ENCODE measurements around the gene CNOT2.
A peak's percentile ranks its signal among the peaks of the same experiment; 100 is the strongest.

The CNOT2 gene

DNA sequence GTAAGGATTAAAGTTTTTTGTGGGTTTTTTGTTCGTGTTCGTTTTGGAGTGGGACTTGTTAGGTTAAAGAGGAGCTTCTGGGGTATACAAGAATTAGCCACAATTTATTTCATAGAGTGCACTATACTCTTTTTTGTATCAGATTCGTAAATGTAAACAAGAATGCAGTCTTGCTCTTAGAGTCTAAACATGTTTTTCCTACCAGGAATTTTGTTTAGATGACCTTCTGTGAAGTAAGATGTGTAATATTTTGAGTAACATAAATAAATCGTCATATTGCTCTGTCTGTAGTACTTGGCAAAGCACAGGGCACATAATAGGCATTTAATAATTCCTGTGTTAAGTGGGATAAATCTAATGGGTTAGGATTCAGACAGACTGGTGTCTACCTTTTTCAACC is 9.6 kb downstream of the CNOT2 start:
- no peak for DNase-seq

DNA sequence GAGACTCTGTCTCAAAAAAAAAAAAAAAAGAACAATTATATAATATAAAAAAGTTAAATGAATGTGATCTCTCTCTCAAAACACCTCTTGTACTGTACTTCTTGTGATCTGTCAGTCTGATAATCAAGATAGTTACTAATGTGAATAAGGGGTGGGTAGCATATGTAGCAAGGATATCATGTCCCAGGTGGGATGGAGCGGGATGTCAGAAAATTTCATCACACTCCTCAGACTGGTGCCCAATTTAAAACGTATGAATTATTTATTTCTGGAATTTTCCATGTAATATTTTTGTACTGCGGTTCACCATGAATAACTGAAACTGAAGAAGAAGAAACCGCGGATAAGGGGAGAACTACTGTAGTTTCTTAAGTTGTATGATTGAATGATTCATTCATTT is 11.0 kb downstream of the CNOT2 start:
- DNase-seq: no peak

DNA sequence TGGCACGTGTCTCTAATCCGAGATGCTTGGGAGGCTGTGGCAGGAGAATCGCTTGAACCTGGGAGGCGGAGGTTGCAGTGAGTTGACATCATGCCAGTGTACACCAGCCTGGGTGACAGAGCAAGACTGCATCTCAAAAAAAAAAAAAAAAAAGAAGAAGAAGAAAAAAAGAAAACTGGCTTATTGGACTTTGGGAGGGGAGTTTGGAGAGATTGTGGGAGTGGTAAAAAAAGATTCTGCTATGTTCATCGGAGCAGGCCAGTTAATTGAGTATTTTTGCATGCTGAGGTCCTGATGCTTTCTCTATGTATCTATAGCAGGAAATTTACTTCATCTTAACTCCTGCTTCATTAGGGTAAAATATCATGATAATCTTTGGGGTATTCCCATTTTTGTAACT is 11.6 kb downstream of the CNOT2 start:
- no peak for DNase-seq

DNA sequence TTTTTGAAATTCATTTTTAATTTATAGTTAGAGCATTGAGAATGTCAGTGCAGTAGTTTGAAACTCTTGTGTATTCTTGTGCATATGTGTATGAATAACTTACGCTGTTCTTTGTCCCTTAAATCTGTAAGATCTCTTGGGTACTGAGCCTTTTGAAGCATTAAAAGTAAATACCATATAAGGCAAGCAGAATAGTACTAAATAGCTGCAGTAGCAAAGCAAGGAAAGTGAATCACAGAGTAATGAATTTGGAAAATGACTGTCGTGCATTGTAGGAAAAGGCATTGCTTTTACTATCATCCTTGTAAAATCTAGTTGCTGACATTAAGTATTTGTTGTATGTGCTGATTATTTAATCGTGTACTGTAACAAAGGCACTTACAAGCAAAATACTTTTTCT is 12.1 kb downstream of the CNOT2 start:
- no peak for DNase-seq

DNA sequence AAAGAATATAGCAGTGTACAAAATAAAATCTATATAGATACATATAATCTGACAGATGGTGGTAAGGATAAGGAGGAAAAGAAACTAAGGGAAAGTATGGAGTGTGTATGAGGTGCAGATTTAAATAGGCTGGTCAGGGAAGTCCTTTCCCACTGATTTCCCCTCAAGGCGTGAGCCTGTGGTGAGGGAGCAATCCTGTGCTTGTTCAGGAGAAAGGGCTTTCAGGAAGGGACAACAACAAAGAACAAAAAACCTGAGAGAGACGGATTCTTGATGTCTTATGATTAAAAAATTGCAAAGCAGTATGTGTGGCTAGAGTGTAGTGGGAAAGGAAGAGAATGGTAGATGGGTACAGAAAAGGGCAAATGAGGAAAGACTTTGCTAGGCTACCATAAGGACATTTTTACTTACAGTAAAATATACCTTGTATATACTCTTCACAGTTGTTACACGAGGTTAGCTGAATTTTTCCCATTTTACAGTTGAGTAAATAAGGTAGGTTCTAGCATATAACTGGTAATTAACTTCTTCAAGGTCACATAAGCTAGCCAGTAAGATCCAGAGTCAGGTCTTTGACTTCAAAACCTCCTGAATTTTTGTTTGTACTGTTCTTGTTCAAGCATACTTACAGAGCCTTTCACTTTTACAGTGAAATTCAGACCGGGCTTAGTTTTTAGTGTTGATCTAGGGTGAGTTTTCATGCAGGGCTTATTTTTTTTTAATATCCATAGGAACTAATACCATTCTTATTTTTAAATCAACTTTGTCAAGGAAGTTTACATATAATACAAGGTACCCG is 15.6 kb downstream of the CNOT2 start:
- no peak for DNase-seq

DNA sequence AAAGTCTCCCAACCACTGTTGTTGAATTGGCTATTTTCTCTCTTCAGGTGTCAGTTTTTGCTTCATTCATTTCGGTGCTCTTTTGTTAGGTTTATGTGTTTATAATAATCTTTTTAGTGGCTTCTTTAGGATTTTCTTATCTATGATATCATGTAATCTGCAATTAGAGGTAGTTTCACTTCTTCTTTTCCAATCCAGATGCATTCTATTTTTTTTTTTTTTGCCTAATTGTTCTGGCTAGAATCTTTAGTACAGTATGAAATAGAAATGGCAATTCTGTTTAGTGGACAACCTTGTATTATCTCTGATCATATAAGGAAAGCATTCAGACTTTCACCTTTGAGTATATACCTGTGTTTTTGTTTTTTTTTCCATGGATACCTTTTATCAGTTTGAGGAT is 17.4 kb downstream of the CNOT2 start:
- no peak for DNase-seq

DNA sequence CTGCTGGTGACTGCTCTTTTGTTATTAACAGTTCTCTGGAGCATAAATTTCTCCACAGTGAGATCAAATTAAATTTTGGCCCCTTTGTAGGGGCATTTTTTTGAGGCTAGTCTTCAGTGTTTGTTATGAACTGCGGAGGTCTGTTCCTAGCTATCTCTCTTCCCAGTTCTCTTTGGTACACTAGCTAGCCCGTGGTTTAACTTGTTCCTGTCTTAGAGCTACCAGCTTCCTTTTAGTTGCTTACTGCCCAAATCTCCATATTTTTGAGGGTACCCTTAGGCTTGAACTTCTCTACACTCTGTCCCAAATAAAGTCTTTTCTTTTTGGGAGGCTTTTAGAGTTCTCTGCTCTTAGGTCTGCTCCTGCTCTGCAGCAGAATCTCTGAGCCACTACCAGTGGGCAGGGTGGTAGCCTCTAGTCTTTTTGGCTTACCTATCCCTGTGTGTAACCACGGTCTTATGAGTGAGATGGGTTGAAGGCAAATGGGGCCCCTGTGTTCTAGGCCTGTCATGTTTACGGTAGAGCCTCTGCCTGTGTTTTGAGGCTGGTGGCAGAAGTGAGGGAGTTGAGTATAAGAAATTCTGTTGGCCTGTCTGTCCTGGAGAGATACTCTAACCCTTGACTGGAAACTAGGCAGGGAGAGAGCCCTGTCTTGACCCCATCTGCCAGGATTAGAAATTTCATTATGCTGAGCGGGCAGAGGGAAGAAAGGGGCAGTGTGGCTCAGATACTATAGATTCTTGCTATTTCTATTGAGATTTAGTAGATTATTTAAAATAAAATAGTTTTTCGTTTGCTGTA is 21.0 kb downstream of the CNOT2 start:
- DNase-seq: no peak

DNA sequence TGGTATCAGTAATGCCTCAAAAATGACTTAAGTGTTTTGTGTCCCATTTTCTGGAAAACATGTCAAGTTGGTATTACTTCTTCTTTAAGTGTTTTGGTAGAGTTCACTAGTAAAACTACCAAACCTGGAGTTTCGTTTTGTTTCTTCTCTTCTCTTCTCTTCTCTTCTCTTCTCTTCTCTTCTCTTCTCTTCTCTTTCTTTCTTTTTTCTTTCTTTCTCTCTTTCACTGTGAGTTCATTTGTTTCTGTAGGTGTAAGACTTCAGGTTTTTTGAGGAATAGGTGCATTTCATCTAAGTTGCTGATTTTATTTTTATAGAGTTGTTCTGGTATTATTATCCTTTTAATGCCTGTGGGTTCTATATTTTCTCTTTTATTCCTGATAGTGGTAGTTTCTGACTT is 21.9 kb downstream of the CNOT2 start:
- no peak for DNase-seq

DNA sequence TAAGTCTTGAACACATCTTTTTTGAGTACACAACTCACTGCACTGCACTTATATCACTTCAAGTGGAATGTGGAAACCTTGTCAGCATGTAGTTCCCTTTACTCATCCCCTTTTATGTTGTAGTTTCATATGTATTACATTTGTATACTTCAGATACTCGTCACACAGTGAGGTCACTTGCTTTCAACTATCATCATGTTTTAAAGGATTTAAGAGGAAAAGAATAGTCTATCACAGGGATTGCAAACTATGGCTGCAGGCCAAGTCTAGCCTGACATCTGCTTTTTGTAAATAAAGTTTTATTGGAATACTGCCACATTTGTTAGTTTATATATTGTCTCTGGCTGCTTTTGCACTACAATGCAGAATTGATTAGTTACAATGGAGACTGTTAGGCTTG is 24.3 kb downstream of the CNOT2 start:
- no peak for DNase-seq

DNA sequence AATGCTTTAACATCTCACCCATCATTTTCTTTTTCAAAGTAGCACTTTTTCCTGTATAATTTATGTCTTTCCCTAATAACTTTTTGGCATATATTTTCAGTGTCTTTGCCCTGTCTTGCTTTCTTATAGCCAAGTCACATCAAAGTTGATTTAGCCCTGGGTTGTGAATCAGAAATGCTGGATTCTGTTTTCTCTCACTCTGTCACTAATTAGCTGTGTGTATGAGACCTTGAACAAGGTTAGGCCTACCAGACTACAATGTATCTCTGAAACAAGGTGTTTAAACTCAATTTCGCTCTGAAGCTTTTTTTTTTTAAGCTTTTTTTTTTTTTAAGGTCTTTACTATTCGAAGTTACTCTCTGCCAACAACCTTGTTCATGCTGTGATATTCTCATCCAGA is 25.7 kb downstream of the CNOT2 start:
- no peak for DNase-seq

DNA sequence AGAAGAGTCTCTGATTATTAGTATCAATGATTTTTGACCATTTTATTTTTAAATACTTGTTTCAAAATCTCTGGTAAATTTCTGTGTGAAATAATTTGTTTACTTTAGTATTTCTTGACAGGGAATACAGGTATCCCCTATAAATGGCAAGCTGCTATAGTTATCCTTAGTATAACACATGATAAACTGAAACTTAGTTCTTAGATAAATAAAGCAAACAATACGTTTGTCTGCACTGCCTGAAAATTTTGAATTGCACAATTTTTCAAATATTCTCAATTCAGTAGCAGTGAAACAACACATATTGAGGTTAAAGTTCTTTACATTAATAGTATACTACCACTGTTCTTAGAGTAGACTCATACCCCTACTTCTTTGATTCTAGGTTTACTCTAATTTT is 26.9 kb downstream of the CNOT2 start:
- DNase-seq: no peak

DNA sequence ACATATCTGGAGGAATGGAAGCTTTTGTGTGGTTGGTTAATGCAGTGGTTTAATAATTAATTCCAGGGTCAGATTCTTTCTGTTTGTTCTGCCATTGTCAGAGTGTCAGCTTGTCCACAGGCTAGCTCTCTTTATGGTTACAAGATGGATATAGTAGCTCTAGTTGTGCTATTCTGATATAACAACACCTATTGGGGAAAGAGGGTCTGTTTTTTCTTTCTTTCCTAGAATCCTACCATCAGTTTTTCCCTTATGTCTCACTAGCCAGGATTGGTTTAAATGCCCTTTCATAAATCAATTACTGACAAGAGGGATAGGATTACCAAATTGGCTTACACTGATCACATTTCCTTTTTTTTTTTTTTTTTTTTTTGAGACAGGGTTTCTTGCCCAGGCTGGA is 27.8 kb downstream of the CNOT2 start:
- no peak for DNase-seq

DNA sequence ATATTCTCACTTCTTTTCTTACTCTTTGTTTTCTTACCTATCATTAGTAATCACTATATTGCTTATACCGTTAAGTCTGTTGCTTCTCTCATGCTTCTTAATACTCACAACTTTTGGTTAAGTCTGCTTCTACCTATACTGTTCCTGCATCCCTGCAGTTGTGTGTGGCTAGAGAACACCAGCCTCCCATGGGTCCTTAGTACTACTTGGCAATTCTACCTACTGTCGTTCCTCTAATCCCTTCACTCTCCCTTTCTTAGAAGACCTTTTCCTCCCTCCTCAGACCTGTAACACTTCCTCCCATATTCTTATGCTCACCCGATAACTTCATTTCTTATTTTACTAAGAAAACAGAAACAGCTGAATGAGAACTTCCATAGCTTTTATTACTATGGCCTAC is 29.3 kb downstream of the CNOT2 start:
- no peak for DNase-seq

DNA sequence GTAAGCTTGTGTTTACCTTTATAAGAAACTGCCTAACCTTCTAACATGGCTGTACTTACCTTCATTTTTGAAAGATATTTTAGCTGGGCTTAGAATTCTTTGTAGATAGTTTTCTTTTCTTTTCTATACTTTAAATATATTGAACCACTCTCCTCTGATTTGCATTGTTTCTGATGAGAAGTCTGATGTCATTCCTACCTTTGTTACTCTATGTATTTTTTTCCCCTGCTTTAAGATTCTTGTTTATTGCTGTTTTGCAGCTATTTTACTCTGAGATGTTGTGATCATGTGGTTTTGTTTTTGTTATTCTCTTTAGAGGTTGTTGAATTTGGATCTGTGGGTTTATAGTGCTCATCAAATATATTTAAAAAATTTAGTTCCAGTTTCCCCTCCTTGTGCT is 31.8 kb downstream of the CNOT2 start:
- DNase-seq: no peak

DNA sequence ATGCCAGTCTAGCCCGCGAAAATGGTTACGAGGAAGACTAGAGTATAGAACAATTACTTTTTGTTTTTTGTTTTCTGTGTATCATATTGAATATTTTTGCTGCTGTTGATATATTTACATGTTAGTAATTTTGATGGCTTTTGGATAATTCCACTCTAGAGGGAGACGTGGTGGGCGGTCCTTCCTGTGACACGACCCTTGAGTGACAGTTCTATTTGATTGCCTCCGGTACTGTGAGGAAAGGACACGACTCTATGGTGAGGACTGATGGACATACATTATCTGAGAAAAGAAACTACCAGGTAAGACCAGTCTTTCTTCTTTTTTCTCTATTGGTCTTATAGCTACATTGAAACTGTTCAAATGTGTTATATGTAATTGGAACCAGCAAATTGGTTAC is 34.7 kb downstream of the CNOT2 start:
- no peak for DNase-seq

DNA sequence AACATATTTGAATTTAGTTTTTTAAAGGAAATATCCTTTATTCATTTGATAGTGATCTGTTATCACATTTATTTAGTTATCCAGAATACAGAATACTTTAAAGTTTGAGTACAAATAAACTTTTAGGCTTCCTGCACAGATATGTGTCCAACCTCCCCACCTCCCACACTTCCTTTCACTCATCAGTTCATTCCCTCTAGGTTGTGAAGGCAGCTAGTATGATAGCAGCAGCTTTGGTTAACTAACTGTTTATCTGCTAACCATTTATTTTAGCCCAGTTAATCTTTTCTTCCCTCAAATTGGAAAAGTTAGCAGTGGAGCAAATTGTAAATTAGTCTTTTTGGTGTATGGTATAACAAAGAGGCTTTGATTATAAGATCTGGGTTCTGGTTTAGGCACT is 35.7 kb downstream of the CNOT2 start:
- DNase-seq: no peak

DNA sequence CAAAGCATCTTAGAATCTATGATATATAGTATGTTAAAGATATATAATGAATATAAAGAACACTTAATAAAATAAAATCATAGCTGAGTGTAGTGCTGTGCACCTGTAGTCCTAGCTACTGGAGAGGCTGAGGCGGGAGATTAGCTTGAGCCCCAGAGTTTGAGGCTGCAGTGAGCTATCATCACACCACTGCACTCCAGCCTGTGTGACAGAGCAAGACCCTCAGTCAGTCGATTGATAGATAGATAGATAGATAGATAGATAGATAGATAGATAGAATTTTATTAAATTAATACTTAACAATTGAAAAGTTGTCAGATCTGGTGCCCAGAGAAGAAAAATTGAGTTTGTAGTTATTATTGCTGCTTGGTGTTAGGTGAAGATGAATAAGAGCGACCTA is 40.0 kb downstream of the CNOT2 start:
- DNase-seq: no peak

DNA sequence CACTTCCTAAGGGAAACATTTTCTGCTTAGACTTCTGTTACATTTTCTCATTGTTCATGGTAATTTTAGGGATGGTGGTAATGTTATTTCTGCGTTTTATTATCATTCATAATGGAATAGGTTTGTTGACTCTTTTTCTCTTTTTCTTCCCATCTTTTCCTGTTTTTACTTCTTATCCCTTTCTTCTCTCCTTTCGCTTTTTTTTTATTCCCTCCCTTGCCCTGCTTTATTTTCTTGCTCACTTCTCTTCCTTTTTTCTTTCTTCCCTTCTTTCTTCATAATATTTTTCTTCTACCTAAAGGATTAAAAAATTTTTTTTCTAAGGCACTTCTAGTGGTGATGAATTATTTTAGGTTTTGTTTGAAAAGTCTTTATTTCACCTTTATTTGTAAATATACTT is 45.6 kb downstream of the CNOT2 start:
- DNase-seq: no peak

DNA sequence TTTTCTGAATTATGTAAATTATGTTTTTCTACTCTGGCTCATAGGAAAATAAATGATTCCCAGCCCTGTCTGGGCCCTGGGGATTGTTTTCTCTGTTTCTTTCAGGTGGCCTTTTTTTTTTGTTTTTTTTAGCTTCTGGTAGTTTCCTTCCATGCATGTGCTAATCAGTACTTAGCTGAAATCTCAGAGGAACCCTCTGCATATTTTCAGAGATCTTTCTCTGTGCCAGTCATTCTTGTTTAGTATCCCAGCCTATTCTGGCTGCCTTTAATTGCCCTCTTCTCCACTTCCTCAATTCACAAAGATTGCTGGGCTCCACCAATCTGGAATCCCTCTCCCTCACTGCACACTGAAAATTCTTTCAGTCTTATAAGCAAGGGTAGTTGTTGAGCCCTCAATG is 46.9 kb downstream of the CNOT2 start:
- DNase-seq: no peak

DNA sequence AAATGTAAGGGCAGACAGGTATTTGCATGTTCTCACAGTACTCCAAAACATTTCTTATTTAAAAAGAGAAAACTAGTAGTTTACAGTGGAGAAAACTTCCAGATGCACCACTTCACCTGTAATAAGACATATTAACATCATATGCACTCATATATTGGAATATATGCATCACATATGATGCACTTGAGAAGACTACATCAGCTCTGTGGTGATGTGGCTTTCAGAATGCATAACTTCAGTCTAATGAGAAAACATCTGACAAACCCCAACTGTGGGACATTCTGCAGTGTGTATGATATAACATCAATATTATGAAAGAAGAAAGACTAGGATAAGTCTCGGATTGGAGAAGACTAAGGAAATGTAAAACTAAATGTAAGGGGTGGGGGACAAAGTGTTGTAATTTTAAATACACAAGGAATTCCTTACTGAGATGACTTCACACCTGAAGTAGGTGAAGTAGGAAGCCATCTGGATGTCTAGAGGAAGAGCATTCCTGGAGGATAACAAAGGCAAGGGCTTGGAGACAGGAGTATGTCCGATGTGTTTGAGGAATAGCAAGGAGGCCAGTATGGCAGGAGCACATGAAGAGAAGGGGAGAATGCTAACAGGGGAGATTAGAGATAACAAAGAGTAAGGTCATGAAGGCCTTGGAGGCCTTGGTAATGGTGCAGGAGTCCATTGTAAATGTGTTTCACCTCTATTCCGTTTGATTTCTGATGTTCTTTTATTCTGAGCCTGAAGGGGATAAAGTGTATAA is 49.0 kb downstream of the CNOT2 start:
- DNase-seq: no peak

DNA sequence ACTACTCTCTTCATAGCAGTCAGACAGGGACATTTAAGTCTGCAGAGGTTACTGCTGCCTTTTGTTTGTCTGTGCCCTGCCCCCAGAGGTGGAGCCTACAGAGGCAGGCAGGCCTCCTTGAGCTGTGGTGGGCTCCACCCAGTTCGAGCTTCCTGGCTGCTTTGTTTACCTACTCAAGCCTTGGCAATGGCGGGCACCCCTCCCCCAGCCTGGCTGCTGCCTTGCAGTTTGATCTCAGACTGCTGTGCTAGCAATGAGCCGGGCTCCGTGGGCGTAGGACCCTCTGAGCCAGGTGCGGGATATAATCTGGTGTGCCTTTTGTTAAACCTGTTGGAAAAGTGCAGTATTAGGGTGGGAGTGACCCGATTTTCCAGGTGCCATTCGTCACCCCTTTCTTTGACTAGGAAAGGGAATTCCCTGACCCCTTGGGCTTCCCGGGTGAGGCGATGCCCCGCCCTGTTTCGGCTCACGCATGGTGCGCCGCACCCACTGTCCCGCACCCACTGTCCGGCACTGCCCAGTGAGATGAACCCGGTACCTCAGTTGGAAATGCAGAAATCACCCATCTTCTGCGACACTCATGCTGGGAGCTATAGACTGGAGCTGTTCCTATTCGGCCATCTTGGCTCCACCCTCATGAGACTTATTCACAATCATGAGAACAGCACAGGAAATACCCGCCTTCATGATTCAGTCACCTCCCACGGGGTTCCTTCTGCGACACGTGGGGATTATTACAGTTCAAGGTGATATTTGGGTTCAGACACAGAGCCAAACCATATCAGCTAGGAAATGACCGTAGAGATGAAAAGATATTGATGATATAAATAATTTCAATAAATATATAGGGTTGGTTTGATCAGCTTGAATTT is 61.7 kb downstream of the CNOT2 start:
- peak; percentile 10 for DNase-seq

DNA sequence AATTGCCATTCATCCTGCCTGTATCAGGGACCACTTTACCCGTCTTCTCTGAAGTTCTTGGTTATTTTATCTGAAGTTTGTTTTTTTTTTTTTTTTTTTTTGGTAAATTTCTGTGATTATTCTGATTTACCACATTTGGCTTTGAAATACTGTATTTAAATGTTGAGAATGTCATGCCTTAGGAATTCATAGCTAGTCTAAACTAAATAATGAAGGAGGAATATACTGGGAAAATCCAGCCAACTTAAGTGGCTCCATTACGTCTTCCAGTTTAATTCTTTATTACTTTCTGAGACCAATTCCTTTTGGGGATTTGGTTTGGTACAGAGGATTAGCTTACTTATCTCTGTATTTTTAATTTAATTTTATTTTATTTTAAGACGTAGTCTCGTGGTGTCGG is 62.6 kb downstream of the CNOT2 start:
- no peak for DNase-seq

DNA sequence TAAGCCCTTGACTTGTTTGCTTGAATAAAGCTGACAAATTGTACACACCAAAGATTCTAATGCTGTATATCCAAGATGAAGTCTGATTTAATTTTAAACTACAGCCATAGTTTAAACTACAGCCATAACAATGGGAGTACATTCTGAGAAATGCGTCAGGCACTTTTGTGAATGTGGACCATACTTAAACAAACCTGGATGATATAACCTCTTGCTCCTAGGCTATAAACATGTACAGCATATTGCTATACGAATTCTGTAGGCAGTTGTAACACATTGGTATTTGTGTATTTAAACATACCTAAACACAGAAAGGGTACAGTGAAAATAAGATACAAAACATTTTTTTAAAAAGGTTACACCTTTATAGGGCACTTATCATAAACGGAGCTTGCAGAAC is 63.4 kb downstream of the CNOT2 start:
- no peak for DNase-seq

Measured in CD4-positive, alpha-beta T cell treated with Interleukin-17A for 4 hours (primary cell).